Measurements from ENCODE around the gene ASCL5. TPM values are rescaled to one million over a fixed set of nuclear protein-coding genes. Genes with fewer than 3 reads are reported as not detected.

The ASCL5 gene
- total RNA-seq, 1 experiment from 2014 or later, result 0.31 TPM

DNA sequence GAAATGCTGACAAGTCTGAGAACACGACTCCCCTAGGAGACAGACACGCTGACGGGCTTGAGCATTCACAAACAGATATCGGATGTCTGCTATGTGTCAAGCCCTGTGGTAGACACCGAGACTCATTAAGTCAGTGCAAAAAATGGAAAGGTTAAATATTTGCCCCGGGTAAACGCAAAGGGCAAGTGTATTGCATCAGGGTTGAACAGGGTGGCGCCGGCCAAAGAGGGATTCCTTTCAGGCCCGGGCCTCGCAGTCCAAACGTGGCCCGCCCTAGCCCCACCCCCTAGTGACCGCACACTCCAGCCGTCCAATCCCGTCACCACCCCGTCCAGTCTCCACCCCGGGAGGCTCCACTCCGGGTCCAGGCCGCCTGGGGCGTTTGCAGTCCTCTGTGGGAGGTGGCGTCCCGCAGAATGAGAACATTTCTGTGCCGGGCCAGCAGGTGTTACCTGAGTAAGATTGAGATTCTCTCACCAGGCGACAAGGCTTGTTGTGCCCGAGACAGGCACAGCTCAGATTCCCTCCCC lies 43.6 kb upstream of the ASCL5 start (continued):
- TF ChIP-seq, protein P1, sequence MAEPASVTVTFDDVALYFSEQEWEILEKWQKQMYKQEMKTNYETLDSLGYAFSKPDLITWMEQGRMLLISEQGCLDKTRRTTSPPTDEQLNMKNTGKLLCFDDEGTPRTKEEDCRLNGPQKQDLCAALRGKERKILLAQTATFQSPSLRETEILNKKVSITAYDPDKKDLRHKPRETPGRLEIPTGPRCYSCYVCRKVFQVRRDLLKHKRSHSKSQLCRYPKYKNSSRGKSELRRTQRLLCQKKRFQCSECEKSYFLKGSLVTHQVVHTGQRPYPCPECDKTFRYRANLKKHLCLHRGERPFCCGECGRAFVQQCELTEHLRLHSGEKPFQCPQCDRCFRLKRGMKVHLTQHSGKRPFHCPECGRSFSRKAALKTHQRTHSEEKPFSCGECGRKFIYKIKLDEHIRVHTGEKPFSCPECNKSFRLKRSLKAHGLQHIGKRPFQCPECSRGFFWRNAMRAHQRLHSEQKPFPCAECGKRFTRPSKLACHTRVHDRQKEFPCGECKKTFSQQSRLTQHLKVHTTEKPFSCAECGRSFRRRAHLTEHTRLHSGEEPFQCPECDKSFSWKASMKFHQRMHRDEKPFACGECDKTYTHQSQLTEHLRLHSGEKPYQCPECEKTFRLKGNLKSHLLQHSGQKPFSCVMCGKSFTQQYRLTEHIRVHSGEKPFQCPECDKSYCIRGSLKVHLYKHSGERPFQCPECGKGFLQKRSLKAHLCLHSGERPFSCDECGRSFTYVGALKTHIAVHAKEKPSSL (CRISPR knock-in tag; conservative IDR thresholded peaks at IDR 0.05), result no peak
- TF ChIP-seq, protein P2, sequence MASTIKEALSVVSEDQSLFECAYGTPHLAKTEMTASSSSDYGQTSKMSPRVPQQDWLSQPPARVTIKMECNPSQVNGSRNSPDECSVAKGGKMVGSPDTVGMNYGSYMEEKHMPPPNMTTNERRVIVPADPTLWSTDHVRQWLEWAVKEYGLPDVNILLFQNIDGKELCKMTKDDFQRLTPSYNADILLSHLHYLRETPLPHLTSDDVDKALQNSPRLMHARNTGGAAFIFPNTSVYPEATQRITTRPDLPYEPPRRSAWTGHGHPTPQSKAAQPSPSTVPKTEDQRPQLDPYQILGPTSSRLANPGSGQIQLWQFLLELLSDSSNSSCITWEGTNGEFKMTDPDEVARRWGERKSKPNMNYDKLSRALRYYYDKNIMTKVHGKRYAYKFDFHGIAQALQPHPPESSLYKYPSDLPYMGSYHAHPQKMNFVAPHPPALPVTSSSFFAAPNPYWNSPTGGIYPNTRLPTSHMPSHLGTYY (CRISPR knock-in tag; IDR thresholded peaks at IDR 0.05), result no peak
- no peak for TF ChIP-seq IRF2 (CRISPR knock-in tag; IDR thresholded peaks at IDR 0.05; ENCODE audit: borderline replicate concordance, low read depth)
- TF ChIP-seq, protein P3, sequence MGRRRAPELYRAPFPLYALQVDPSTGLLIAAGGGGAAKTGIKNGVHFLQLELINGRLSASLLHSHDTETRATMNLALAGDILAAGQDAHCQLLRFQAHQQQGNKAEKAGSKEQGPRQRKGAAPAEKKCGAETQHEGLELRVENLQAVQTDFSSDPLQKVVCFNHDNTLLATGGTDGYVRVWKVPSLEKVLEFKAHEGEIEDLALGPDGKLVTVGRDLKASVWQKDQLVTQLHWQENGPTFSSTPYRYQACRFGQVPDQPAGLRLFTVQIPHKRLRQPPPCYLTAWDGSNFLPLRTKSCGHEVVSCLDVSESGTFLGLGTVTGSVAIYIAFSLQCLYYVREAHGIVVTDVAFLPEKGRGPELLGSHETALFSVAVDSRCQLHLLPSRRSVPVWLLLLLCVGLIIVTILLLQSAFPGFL (CRISPR knock-in tag; IDR thresholded peaks at IDR 0.05; ENCODE audit: borderline replicate concordance), result no peak
- TF ChIP-seq FOXP1 (CRISPR knock-in tag; IDR thresholded peaks at IDR 0.05; ENCODE audit: borderline replicate concordance), result no peak
- TF ChIP-seq, protein P4, sequence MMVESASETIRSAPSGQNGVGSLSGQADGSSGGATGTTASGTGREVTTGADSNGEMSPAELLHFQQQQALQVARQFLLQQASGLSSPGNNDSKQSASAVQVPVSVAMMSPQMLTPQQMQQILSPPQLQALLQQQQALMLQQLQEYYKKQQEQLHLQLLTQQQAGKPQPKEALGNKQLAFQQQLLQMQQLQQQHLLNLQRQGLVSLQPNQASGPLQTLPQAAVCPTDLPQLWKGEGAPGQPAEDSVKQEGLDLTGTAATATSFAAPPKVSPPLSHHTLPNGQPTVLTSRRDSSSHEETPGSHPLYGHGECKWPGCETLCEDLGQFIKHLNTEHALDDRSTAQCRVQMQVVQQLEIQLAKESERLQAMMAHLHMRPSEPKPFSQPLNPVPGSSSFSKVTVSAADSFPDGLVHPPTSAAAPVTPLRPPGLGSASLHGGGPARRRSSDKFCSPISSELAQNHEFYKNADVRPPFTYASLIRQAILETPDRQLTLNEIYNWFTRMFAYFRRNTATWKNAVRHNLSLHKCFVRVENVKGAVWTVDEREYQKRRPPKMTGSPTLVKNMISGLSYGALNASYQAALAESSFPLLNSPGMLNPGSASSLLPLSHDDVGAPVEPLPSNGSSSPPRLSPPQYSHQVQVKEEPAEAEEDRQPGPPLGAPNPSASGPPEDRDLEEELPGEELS (CRISPR knock-in tag; IDR thresholded peaks at IDR 0.05), result no peak
- TF ChIP-seq CREM (CRISPR knock-in tag; IDR thresholded peaks at IDR 0.05), result no peak
- peak; percentile 57; the same call in 1 of the 2 replicates for TF ChIP-seq SP1 (CRISPR knock-in tag; conservative IDR thresholded peaks at IDR 0.05)
- TF ChIP-seq, protein P5, sequence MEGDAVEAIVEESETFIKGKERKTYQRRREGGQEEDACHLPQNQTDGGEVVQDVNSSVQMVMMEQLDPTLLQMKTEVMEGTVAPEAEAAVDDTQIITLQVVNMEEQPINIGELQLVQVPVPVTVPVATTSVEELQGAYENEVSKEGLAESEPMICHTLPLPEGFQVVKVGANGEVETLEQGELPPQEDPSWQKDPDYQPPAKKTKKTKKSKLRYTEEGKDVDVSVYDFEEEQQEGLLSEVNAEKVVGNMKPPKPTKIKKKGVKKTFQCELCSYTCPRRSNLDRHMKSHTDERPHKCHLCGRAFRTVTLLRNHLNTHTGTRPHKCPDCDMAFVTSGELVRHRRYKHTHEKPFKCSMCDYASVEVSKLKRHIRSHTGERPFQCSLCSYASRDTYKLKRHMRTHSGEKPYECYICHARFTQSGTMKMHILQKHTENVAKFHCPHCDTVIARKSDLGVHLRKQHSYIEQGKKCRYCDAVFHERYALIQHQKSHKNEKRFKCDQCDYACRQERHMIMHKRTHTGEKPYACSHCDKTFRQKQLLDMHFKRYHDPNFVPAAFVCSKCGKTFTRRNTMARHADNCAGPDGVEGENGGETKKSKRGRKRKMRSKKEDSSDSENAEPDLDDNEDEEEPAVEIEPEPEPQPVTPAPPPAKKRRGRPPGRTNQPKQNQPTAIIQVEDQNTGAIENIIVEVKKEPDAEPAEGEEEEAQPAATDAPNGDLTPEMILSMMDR (IDR thresholded peaks at IDR 0.05), result no peak
- TF ChIP-seq, protein P6, sequence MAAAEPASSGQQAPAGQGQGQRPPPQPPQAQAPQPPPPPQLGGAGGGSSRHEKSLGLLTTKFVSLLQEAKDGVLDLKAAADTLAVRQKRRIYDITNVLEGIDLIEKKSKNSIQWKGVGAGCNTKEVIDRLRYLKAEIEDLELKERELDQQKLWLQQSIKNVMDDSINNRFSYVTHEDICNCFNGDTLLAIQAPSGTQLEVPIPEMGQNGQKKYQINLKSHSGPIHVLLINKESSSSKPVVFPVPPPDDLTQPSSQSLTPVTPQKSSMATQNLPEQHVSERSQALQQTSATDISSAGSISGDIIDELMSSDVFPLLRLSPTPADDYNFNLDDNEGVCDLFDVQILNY (CRISPR knock-in tag; IDR thresholded peaks at IDR 0.05), result no peak

DNA sequence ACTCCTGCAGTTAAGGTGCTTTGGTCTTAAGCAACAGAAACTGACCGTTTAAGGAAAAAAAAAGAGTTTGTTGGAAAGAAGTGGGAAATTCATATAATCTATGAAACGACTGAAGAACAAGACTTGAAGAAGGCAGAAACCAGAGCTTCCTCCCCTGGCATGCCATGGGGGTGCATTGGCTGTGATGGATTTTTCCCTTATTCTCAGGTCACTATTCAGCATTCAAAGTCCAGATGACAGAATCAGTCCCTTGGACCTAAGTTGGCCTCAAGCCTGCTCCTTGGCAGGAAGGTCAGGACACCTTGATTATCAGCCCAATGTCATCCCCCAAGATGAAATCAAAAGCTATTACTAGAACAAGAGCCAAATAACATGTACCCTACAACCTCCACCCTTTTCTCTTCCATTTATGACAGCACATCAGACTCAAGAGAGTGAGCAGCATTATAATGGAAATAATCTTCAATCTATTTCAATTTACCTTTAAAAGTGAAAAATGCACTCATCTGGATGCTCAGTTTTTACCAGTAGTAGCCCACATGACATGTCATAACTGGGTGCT lies 43.1 kb upstream of the ASCL5 start:
- Mint-ChIP-seq H3K4me1 (peaks cover 13% of the 10 kb centered on the region), H3K9me3 (no peaks in the 10 kb centered on the region), H3K27me3 (ENCODE audit: low read depth) (peaks cover 34% of the 10 kb centered on the region), H3K4me3 (peak overlapping the region; percentile 77), H3K27ac (no peak overlapping the region), H3K36me3 (no peaks in the 10 kb centered on the region)
- no peak for DNase-seq (ENCODE audit: low spot score)
- no peak for ATAC-seq
- POLR2A ChIA-PET, result interaction anchor here (0.6 kb wide), 1 partner anchor 56 kb away, joined by 9 read pairs; no protein-coding TSS in a partner anchor
- CTCF ChIA-PET, result interaction anchor here (1.0 to 2.3 kb wide), 3 partner anchors 16 to 53 kb away, joined by 3 to 7 read pairs (median 4); partner anchors contain the start of gene TMEM9
- TF ChIP-seq, protein P7, sequence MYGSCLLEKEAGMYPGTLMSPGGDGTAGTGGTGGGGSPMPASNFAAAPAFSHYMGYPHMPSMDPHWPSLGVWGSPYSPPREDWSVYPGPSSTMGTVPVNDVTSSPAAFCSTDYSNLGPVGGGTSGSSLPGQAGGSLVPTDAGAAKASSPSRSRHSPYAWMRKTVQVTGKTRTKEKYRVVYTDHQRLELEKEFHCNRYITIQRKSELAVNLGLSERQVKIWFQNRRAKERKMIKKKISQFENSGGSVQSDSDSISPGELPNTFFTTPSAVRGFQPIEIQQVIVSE (CRISPR knock-in tag; IDR thresholded peaks at IDR 0.05; ENCODE audit: borderline replicate concordance), result no peak
- TF ChIP-seq, protein P8, sequence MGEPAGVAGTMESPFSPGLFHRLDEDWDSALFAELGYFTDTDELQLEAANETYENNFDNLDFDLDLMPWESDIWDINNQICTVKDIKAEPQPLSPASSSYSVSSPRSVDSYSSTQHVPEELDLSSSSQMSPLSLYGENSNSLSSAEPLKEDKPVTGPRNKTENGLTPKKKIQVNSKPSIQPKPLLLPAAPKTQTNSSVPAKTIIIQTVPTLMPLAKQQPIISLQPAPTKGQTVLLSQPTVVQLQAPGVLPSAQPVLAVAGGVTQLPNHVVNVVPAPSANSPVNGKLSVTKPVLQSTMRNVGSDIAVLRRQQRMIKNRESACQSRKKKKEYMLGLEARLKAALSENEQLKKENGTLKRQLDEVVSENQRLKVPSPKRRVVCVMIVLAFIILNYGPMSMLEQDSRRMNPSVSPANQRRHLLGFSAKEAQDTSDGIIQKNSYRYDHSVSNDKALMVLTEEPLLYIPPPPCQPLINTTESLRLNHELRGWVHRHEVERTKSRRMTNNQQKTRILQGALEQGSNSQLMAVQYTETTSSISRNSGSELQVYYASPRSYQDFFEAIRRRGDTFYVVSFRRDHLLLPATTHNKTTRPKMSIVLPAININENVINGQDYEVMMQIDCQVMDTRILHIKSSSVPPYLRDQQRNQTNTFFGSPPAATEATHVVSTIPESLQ (CRISPR knock-in tag; IDR thresholded peaks at IDR 0.05), result no peak
- no peak for TF ChIP-seq KAT7 (CRISPR knock-in tag; IDR thresholded peaks at IDR 0.05; ENCODE audit: borderline replicate concordance)
- TF ChIP-seq ETV6 (CRISPR knock-in tag; IDR thresholded peaks at IDR 0.05), result no peak
- no peak for TF ChIP-seq ZNF423 (CRISPR knock-in tag; IDR thresholded peaks at IDR 0.05)
- TF ChIP-seq RORB (CRISPR knock-in tag; IDR thresholded peaks at IDR 0.05), result no peak
- no peak for TF ChIP-seq TEAD4 (CRISPR knock-in tag; IDR thresholded peaks at IDR 0.05)
- TF ChIP-seq, protein P3 (CRISPR knock-in tag; IDR thresholded peaks at IDR 0.05; ENCODE audit: borderline replicate concordance), result no peak
- TF ChIP-seq, protein P9, sequence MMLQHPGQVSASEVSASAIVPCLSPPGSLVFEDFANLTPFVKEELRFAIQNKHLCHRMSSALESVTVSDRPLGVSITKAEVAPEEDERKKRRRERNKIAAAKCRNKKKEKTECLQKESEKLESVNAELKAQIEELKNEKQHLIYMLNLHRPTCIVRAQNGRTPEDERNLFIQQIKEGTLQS (CRISPR knock-in tag; conservative IDR thresholded peaks at IDR 0.05), result no peak
- TF ChIP-seq SP1 (CRISPR knock-in tag; conservative IDR thresholded peaks at IDR 0.05), result no peak

Measured in WTC11 (cell line).